Sigmoid colon (tissue), 7 donors: ENCODE data around the gene ARHGEF28. TPM values are rescaled to one million over a fixed set of nuclear protein-coding genes. Genes with fewer than 3 reads are reported as not detected.

ENCODE experiments used
- DNase-seq: peaks from one replicate; pipeline ENCODE4 v3.0.0-alpha.2; 2019
- H3K27ac ChIP-seq, 4 donors: fragments of 200-600 bp; sonication (generic); one replicate each; pipeline ENCODE4 v1.5.1; 2016 to 2019; ENCODE audit warnings: mild to moderate bottlenecking in 1 of 4
- H3K27me3 ChIP-seq, 3 donors: fragments of 200-600 bp; sonication (generic); one replicate each; pipeline ENCODE4 v1.5.1; 2019; ENCODE audit warnings: mild to moderate bottlenecking in 1 of 3
- H3K36me3 ChIP-seq, 4 donors: fragments of 200-600 bp; sonication (generic); one replicate each; pipeline ENCODE4 v1.5.1; 2016 to 2019
- H3K4me1 ChIP-seq, 4 donors: fragments of 200-600 bp; sonication (generic); one replicate each; pipeline ENCODE4 v1.5.1; 2017 to 2019
- H3K4me3 ChIP-seq, 4 donors: fragments of 200-600 bp; sonication (generic); one replicate each; pipeline ENCODE4 v1.5.1; 2017 to 2019; ENCODE audit warnings: mild to moderate bottlenecking in 2 of 4, moderate library complexity in 1 of 4
- H3K9me3 ChIP-seq, 4 donors: fragments of 200-600 bp in 3 of 4; sonication (generic) in 3 of 4; one replicate each; pipeline versions ENCODE4 v1.5.1 to v1.6.1; 2013 to 2019
- EP300 ChIP-seq, 4 donors: sonication (generic); formaldehyde crosslinking; IDR thresholded peaks; one replicate each; pipeline ENCODE4 v1.6.1; 2017; ENCODE audit warnings: antibody characterized with exemption in 4 of 4
- POLR2A ChIP-seq, 2 donors: fragments of 450-650 bp; IDR thresholded peaks; one replicate each; pipeline ENCODE4 v1.6.1; 2016; ENCODE audit warnings: antibody characterized with exemption in 2 of 2, mild to moderate bottlenecking in 2 of 2, moderate library complexity in 2 of 2
- POLR2AphosphoS5 ChIP-seq, 4 donors: sonication (generic); formaldehyde crosslinking; IDR thresholded peaks; one replicate each; pipeline ENCODE4 v1.6.1; 2017; ENCODE audit warnings: antibody characterized with exemption in 4 of 4
- WGBS, 2 donors: extraction: QIAGEN DNeasy Blood & Tissue Kit; methylation state at CpG; one replicate each; pipeline ENCODE4 v1.1.7; 2013; 5-methylcytosine and 5-hydroxymethylcytosine counted together
- intact Hi-C: fragments of 100-400 bp; cut with DNase I; formaldehyde crosslinking; loops from one replicate; pipeline ENCODE4 v1.15.1; 2023
- polyA plus RNA-seq, 3 donors: library from polyadenylated mRNA; stranded (reverse); fragments of 200-250 nt; gene quantifications; one replicate each; pipeline ENCODE4 v1.2.3, GENCODE V29; 2013
- total RNA-seq, 4 donors: library from RNA; depleted of rRNA; stranded (reverse); fragments of >200 nt; gene quantifications; one replicate each; pipeline ENCODE4 v1.1.0, GENCODE V29; 2016
- TF ChIP-seq, protein P1 (sequence below), 4 experiments: fragments of 450-650 bp in 3 of 4; fragments of 200-600 bp in 1 of 4; IDR thresholded peaks; one replicate each; pipeline ENCODE4 v1.5.1; 2016 to 2019; ENCODE audit warnings: antibody characterized with exemption in 4 of 4, mild to moderate bottlenecking in 3 of 4, moderate library complexity in 2 of 4
- donor health status: healthy with polysubstance abuse.
- donor health status: Bipolar disorder and iron deficiency.
- donor health status: healthy.

Gene ARHGEF28
- total and polyA plus RNA-seq, 7 donors = 3.0 to 6.9 (median 3.7) TPM

GRCh38 chr5:73727470-73727869, 101.5 kb downstream of the ARHGEF28 start:
- DNase-seq = no peak
- H3K36me3 ChIP-seq = no peaks in the 10 kb centered on the region
- TF ChIP-seq EP300 (IDR thresholded peaks at IDR 0.05) (no peak), POLR2AphosphoS5 (IDR thresholded peaks at IDR 0.05) (no peak), POLR2A (IDR thresholded peaks at IDR 0.05) (no peak)
- TF ChIP-seq, protein P1, sequence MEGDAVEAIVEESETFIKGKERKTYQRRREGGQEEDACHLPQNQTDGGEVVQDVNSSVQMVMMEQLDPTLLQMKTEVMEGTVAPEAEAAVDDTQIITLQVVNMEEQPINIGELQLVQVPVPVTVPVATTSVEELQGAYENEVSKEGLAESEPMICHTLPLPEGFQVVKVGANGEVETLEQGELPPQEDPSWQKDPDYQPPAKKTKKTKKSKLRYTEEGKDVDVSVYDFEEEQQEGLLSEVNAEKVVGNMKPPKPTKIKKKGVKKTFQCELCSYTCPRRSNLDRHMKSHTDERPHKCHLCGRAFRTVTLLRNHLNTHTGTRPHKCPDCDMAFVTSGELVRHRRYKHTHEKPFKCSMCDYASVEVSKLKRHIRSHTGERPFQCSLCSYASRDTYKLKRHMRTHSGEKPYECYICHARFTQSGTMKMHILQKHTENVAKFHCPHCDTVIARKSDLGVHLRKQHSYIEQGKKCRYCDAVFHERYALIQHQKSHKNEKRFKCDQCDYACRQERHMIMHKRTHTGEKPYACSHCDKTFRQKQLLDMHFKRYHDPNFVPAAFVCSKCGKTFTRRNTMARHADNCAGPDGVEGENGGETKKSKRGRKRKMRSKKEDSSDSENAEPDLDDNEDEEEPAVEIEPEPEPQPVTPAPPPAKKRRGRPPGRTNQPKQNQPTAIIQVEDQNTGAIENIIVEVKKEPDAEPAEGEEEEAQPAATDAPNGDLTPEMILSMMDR (IDR thresholded peaks at IDR 0.05) = no peak
- intact Hi-C loops = no loop called here
- peak overlapping the region in 1 of 4 donors; percentile 74 for H3K27ac ChIP-seq
- no peak overlapping the region for H3K4me3 ChIP-seq
- no peaks in the 10 kb centered on the region for H3K9me3 ChIP-seq
- H3K4me1 ChIP-seq = peaks cover 0 to 15% (median 11%) of the 10 kb centered on the region in 4 donors
- 84 to 93% methylated on average over 1 of the region's 1 CpG for WGBS, 2 donors
- no peaks in the 10 kb centered on the region for H3K27me3 ChIP-seq

DNA sequence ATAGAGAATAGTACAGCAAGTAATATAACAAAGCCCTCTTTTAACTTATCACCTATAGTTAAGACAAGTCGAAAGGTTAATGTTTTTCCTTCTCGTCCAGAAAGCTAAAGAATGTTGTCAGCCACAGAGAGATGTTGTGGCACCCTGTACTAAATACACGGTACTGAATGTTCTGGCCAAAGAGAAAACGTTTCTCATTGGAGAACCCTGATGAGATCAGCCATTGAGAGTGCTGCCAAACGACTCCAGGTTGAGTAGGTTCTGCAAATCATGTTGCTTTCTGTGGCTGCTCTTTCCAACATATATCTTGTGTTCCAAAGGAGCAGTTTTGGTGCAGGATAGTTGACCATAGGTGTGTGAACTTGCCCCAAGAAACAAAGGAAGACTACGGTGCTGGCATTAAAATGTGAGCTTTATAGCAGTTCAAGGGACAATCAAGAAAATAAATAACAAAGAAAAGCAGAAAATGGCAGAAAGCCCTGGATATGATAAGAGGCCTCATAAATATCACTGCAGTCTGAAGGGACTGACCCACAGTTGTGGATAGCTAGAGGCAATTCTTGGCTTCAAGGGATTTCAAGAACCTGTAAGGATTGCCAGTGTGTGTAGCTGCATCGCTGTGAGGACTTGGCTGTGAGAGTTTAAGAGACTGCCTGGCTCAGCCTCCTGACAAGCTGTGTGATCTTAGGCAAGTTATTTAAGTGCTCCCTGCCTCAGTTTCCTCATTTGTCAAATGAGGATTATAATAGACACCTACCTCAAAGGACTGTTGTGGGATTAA, 102.7 kb downstream of the ARHGEF28 start:
- intact Hi-C loops = no loop called here
- WGBS, 2 donors = 72 to 90% methylated on average over 7 of the region's 7 CpGs
- Histone ChIP-seq H3K27me3 (no peaks in the 10 kb centered on the region), H3K9me3 (no peaks in the 10 kb centered on the region), H3K4me1 (peaks cover 0 to 15% (median 11%) of the 10 kb centered on the region in 4 donors), H3K27ac (peak overlapping the region in 1 of 4 donors; percentile 74), H3K4me3 (no peak overlapping the region), H3K36me3 (no peaks in the 10 kb centered on the region)
- TF ChIP-seq POLR2AphosphoS5 (IDR thresholded peaks at IDR 0.05) (peak in 1 of 4 donors; percentile 14), EP300 (IDR thresholded peaks at IDR 0.05) (no peak), POLR2A (IDR thresholded peaks at IDR 0.05) (no peak)
- TF ChIP-seq, protein P1 (IDR thresholded peaks at IDR 0.05) = no peak
- no peak for DNase-seq

GRCh38 chr5:73729329-73729728, 103.3 kb downstream of the ARHGEF28 start:
- TF ChIP-seq, protein P1 (IDR thresholded peaks at IDR 0.05) = no peak
- TF ChIP-seq EP300 (IDR thresholded peaks at IDR 0.05) = no peak
- no peak for TF ChIP-seq POLR2A (IDR thresholded peaks at IDR 0.05)
- no peak for TF ChIP-seq POLR2AphosphoS5 (IDR thresholded peaks at IDR 0.05)
- DNase-seq = no peak
- Histone ChIP-seq H3K9me3 (no peaks in the 10 kb centered on the region), H3K36me3 (no peaks in the 10 kb centered on the region), H3K4me3 (no peak overlapping the region), H3K27me3 (no peaks in the 10 kb centered on the region), H3K27ac (peak overlapping the region in 1 of 4 donors; percentile 74), H3K4me1 (peaks cover 0 to 15% (median 11%) of the 10 kb centered on the region in 4 donors)
- intact Hi-C loops = no loop called here
- 94 to 97% methylated on average over 3 of the region's 3 CpGs for WGBS, 2 donors

GRCh38 chr5:73732045-73732444, 106.0 kb downstream of the ARHGEF28 start:
- no peak for TF ChIP-seq EP300 (IDR thresholded peaks at IDR 0.05)
- no peak for TF ChIP-seq POLR2AphosphoS5 (IDR thresholded peaks at IDR 0.05)
- no peak for TF ChIP-seq POLR2A (IDR thresholded peaks at IDR 0.05)
- TF ChIP-seq, protein P1 (IDR thresholded peaks at IDR 0.05) = no peak
- no peaks in the 10 kb centered on the region for H3K36me3 ChIP-seq
- H3K4me1 ChIP-seq = peaks cover 0 to 7% (median 2%) of the 10 kb centered on the region in 4 donors
- WGBS, 2 donors = 92 to 97% methylated on average over 2 of the region's 2 CpGs
- H3K4me3 ChIP-seq = no peak overlapping the region
- H3K9me3 ChIP-seq = no peaks in the 10 kb centered on the region
- H3K27me3 ChIP-seq = no peaks in the 10 kb centered on the region
- intact Hi-C loops = no loop called here
- H3K27ac ChIP-seq = no peak overlapping the region
- no peak for DNase-seq
